ENCODE measurements around the gene SCO1.

The SCO1 gene

DNA sequence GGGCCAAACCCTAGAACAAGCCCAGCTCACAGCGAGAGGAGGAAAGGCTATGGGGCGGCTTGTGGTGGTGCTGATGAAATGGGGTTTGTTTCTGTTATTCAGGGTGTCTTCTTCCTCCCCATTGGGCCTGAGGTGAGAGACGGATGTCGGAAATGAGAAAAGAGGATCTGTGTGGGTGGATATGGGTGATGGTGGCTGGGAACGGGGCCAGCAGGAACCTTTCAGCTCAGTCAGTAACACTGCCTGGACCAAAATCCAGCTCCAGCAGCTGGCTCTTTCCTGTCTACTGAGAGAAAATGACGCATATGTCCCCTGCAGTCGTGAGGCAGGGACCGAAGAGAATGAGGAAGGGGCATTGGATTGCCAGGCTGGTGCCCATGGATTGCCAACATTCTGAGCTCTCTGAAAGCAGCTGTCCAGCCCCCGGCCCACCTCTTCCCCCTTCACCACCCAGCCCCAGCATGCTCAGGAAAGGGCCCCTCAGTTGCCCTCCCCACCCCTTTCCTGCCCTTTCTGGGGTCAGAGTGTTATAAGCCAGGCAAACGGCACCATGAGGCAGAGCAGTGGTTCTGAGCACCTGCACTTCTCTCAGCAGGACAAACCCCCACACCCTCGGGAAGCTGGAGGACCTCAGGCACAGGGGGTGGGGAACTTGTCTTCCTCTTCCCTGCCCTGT lies 44.2 kb downstream of the SCO1 start:
- DNase-seq: no peak

DNA sequence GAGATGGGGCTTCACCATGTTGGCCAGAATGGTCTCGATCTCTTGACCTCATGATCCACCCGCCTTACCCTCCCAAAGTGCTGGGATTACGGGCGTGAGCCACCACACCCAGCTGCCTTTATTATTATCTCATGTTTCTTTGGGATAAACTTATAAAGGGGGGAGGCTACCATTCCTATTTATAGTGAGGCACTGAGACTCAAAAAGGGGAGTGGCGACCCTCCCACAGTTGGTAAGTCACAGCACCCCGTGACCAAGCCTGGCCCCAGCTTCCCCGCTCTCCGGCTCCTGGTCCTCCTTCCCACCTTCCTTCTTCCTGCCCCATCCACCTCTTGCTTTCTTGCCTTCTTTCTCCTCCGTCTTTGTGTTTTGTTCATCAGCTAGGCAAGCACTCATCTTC lies 45.4 kb downstream of the SCO1 start:
- no peak for DNase-seq

DNA sequence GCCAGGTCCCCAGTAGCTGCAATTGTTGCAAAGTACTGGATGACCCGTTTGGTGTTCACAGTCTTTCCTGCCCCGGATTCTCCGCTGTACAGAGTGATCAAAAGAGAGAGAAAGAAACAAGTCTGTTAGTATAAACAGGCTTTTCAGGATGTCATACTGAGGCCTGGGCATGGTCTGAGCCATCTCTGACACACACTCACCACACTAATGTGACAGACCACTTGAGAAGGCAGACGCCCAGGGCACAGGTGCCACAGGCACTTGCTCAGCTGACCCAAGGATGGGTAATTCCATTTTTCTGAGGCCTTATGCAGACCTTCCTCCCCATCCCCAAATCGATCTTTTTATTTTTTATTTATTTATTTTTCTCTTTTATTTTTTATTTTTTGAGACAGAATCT lies 47.7 kb downstream of the SCO1 start:
- DNase-seq: no peak

DNA sequence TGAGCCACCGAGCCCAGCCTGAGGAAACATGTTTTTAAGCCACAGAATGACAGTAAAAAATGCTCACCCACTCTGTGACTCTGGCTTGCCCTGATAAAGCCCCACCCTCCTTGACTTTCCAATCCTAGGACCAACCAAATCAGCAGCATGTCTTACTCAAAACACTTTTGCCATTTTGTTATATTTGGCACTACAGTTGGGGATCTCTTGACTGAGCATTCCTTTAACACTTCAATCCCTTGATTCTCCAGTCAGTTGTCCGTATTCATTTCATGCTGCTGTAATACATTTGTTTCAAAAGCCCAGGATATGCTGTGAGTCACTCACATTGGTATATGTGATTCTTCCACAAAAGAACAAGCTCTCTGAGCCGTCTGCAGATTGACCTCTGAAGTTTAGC lies 48.4 kb downstream of the SCO1 start:
- no peak for DNase-seq

DNA sequence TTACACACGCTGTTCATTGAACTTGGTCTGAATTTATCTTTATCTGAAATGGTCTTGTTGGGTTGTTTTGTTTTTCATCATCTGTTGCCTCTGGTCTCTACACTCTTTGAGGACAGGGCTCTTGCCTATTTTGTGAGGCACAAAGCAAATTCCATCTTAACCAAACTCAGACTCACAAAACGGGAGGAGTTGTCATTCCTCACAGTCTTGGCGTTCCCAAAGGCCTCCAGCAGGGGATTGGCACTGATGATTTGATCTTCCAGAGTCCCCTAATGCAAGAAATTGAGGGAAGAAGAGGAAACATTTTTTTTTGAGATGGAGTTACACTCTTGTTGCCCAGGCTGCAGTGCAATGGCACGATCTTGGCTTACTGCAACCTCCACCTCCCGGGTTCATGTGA lies 49.0 kb downstream of the SCO1 start:
- DNase-seq: no peak

DNA sequence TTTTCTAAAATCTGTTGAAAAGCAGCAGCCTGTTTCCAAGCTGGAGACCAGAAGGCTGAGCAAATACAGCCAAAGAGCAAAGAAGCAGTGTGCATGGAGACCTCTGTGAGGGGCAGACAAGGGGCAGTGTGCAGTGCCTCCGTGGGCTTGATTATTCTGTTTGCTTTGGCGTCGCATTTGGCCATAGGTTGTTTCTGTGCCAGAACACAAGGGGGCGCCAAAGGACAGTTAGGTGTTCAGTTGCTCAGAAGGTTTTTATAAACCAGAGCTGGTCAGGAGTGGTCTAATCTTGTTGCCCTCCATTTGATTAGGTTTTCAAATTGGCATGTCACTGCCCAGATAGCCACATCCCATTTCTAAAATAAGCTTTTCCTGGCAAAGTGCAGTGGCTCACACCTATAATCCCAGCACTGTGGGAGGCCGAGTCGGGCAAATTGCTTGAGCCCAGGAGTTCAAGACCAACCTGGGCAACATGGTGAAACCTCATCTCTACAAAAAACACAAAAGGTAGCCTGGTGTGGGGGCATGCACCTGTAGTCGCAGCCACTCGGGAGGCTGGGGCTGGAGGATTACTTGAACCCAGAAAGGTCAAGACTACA lies 50.8 kb downstream of the SCO1 start:
- peak; percentile 5 for DNase-seq

DNA sequence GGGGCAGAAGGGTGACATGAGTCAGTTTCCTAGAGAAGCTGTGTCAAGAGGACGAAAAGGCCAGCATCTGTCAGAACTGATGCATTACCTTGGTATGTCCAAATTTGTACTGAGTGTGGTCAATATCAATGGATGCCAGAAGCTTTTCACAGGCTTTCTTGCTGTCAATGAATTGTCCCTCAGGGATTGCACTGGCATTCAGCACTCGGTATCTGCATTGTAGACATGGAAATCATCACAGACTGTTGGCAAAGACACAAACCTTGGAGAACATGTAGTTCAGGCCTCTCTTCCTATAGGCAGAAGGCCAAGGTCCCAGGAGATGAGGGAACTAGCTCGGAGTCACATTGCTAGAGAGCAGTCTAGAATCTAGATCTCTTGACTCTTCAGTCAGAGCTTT lies 56.9 kb downstream of the SCO1 start:
- DNase-seq: no peak

DNA sequence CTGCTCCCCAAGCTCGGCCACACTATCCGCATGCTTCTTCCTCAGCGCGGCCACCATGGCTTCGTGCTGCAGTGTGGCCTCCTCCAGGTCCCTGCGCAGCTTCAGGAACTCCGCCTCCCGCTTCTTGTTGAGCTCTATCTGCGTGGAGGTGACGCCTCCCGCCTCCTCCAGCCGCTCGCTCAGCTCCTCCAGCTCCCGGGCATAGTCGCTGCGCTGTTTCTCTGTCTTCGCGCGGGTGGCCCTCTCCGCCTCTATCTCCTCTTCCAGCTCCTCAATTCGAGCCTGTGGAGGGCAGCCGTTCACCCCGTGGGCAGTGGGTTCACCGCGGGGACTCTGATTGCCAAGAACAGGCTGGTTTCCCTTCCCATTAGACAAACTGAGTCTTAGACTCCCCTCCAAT lies 59.2 kb downstream of the SCO1 start:
- no peak for DNase-seq

DNA sequence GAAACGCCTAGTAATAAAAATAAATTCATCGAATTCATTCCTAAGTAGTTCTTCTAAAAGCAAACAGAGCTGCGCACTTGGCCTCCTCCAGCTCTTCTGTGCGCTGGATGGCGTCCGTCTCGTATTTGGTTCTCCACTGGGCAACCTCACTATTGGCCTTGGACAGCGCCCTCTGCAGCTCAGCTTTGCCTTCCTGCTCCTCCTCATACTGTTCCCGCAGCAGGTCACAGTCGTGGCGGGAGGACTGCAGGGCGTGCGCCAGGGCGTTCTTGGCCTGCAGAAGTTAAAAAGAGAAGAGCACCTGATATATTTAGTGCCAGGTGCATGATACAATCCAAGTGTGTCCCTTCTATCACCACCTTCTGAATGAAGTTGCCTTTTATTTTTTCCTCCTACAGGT lies 62.0 kb downstream of the SCO1 start:
- DNase-seq: no peak

DNA sequence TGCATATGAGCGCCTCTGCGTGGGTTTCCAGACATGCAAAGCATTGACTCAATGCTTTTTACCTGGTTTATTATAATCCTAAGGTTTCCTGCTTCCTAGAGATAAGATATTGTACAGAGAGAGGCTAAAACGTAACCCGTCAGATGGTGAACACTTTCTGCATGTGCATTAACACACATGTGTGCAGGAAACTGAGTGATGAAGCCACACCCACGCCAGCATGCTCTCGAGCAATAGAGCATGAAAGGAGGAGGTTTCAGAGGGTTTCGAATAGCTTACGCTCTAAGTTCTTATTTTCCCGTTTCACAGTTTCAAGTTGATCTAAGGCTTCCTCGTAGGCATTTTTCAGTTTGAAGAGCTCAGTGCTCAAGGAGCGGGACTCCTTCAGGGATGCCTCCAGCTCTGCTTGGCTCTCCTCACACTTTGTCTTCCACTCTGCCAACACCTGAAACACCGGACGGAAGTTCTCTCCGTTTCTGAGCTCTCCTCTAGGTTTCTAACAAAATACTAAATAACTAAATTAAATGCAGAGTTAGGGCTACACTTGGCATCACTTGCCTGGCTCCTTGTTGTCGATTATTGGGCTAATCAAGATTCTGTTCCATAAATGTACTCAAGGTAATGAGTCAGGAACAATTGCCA lies 63.5 kb downstream of the SCO1 start:
- DNase-seq: no peak

DNA sequence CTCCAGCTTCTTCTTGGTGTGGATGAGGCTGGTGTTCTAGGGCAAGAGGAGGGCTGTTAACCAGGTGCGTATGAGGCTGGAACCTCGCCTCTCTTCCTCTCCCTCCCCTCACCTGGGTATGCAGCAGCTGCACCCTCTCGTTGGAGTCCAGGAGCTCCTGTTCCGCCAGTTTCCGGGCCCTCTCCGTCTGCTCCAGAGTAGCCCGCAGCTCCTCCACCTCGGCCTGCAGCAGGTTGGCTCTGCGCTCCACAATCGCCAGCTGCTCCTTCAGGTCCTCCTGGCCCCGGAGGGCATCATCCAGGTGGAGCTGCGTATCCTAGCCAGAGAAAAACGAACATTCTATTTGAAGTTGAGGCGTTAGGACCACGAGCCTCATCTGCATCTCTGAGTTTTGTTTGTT lies 65.6 kb downstream of the SCO1 start:
- DNase-seq: no peak

DNA sequence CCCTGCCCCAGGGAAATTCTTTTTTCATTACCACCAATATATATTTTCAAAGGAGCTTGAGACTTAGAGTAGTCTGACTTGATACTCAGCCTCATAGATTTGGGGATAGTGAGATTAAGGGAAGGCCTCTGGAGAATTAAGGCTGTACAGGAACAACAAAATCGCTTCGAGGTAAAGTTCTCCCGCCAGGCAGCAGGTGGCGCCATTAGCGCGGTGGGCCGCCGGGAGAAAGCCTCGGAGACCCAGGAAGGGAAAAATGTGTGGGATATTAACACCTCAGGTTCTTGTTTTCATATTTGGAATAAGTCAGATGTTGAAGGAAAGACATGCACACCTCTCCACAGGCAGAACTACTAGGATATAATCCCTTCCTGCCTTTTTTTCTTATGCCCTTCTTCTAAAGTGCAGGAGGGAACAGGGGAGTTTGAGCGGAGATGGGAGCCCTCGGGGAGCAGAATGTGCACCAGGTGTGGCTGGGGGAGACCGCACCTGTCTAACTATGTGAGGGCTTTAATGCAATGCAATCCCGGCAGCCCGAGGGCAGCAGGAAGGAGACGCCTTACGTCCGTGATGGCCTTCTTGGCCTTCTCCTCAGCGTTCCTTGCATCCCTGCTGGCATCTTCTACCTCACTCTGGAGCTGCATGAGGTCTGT lies 66.2 kb downstream of the SCO1 start:
- DNase-seq: no peak

DNA sequence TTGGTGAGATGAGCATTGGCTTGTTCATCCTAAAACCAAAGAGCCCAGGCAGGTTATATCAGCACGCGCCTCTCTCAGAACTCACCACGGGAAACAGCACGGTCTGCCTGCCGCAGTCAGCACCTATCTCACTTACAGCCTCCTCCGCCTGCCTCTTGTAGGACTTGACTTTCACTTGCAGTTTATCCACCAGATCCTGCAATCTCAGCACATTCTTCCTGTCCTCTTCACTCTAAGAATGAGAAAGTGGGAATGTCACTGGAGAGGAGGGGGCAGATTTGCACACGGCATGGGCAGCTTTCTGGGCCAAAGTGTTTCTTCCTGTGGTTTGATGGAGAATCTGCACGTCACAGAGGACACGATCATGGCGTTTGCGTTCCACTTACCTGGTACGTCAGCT lies 67.6 kb downstream of the SCO1 start:
- DNase-seq: no peak

DNA sequence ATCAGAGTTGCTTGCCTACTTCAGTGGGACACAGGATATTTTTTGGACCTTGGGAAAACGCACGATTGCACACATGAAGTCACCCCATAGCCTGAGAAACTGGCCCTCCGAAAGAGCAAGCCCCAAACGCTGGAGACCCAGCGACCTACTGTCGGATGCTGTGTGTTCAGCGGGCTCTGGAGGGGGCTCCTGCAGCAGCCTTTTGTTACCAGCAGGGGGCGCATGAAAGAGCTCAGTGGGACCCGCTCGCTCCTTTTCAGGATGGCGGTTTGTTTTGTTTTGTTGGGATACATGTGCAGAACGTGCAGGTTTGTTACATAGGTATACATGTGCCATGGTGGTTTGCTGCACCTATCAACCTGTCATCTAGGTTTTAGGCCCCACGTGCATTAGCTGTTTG lies 68.6 kb downstream of the SCO1 start:
- no peak for DNase-seq

DNA sequence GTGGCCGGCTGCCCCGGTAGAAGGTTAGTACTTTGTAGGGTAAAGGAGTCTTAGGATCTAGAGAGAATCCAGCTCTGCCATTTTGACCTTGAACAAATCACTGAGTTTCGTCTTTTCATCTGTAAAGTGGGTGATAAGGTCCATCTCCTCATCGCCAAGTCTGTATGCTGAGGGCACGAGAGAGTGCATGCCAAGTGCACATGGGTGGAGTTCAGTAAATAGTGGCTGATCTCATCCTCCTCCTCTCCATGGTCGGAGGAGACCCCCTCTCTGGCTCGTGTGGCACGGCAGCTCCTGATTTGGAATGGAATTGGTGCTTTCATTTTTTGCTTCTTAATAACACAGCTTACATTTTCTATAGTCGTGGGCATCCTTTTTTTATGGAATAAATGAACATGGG lies 70.9 kb downstream of the SCO1 start:
- DNase-seq: no peak

DNA sequence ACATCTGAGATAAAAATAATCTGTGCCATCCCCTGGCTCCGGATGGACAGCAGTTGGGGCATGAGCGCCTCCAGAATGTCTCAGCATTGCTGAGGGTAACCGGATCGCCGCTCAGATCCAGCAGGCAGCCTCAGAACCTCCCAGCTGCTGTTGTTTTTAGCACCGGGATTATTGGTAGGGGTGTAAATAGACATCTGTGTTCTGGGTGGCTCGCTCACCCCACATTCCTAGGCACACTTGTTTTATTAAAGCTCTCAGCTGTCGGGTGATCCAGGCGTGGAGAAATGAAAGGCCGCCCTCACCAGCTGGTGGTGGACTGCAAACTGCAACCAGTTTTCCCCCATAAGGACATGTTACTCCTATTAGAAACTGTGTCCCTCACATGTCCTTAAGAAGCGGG lies 72.4 kb downstream of the SCO1 start:
- DNase-seq: no peak

DNA sequence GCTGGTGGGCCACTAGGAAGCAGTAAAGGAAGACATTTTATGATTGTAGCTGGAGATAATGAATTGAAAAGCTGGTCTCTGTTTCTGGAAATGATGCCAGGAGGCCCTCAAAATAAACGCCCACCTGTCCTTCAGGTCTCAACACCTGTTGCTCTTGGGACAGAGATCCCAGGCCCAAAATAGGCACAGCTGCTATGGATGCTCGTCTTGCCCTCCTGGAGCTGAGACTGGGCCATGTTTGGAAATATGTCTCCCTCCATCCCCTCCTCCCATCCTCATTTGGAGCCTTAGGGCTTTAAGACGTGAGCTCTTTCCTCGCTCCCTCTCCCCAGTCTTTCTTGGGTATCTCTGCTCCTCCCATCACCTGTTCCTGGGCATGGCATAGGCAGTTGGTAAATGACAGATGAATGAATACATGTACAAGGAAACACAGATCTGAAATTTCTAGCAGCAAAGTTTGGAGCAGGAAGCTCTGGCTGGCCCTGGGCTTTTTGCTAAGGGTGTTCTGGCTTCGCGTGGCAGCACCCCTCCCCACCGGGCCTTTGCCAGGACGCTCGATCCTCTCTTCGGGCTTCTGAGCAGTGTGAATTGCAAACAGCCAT lies 73.5 kb downstream of the SCO1 start:
- no peak for DNase-seq

DNA sequence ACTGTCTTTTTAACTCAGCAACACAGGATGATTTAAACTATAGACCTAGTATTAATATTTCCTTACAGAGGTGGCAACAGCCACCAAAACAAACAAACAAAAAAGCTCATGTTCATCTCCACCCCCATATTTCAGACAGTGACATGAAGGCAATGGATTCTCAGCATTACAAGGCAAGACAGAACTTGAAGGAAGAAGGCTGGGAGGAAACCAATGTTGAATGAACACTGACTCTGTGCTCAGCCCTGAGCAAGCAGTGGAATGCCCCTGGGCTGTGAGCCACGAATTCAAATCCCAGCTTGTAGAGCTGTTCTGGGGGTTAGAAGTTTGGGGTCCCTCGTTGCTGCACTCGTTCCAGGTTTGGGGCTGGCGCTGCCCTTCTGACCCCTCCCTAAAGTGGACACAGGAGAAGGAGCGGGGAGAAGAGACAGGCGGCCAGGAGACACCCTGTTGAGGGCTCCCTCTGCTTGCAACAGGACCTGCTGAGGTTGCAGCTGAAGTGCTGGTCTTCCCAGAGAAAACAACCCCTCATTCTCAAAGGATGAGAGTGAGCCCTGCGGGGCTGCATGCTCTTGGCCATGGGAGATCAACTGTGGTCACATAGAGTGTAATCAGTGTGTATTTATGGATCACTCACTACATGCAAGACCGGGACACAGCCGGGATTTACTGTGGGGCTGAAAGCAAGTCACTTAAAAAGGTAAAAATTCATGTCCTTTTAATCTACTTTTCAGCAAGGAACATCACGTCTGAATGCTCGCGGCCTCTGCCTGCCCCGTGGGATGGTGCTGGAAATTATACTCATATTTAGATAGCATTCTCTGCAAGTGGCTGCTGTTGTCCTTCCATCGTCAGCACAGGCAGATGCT lies 74.5 kb downstream of the SCO1 start:
- no peak for DNase-seq

Measured in KG1 (cell line).